ENCODE data around the gene TMEM114.

Gene TMEM114

GRCh38 chr16:8622315-8622656 is 32.0 kb upstream of the TMEM114 start:
- no peak for TF ChIP-seq CTCF (conservative IDR thresholded peaks at IDR 0.05; ENCODE audit: low read depth, low read length)
- peak overlapping the region; percentile 98 for H3K4me3 ChIP-seq (ENCODE audit: low read depth, low read length)
- no peak for DNase-seq (ENCODE audit: low read depth)

GRCh38 chr16:8621572-8622314 is 31.4 kb upstream of the TMEM114 start, which contains the start of gene METTL22:
Gene METTL22 (plus strand): TSS chr16:8621698. CDS start chr16:8625666, 3,968 bp downstream.
- peak within 1 kb of the TSS; percentile 98 for H3K4me3 ChIP-seq (ENCODE audit: low read depth, low read length)
- peak; percentile 91 for DNase-seq (ENCODE audit: low read depth)
- TF ChIP-seq CTCF (conservative IDR thresholded peaks at IDR 0.05; ENCODE audit: low read depth, low read length): no peak

- no peak for TF ChIP-seq CTCF (conservative IDR thresholded peaks at IDR 0.05; ENCODE audit: low read depth, low read length)
- peak overlapping the region; percentile 98 for H3K4me3 ChIP-seq (ENCODE audit: low read depth, low read length)
- no peak for DNase-seq (ENCODE audit: low read depth)
Observed at GRCh38 chr16:8621222-8621571, 30.9 kb upstream of the TMEM114 start.

GRCh38 chr16:8620535-8620934 is 30.2 kb upstream of the TMEM114 start:
- H3K4me3 ChIP-seq (ENCODE audit: low read depth, low read length): no peak overlapping the region
- TF ChIP-seq CTCF (conservative IDR thresholded peaks at IDR 0.05; ENCODE audit: low read depth, low read length): no peak
- peak; percentile 21 for DNase-seq (ENCODE audit: low read depth)

- no peak for TF ChIP-seq CTCF (conservative IDR thresholded peaks at IDR 0.05; ENCODE audit: low read depth, low read length)
- peak; percentile 14 for DNase-seq (ENCODE audit: low read depth)
- H3K4me3 ChIP-seq (ENCODE audit: low read depth, low read length): no peak overlapping the region
Observed at GRCh38 chr16:8619671-8620370, 29.5 kb upstream of the TMEM114 start.

- no peak for DNase-seq (ENCODE audit: low read depth)
- no peak overlapping the region for H3K4me3 ChIP-seq (ENCODE audit: low read depth, low read length)
- TF ChIP-seq CTCF (conservative IDR thresholded peaks at IDR 0.05; ENCODE audit: low read depth, low read length): no peak
Observed at GRCh38 chr16:8614435-8615029, 24.2 kb upstream of the TMEM114 start.

All from choroid plexus epithelial cell (primary cell).